Measurements from ENCODE around the gene ZMYND8. TPM values are rescaled to one million over a fixed set of nuclear protein-coding genes. Genes with fewer than 3 reads are reported as not detected.
A peak's percentile ranks its signal among the peaks of the same experiment; 100 is the strongest.

Gene ZMYND8
- total and polyA plus RNA-seq, 2 of the 8 experiments (the other 6 are each of a cell fraction or from before 2014, with no cell fraction given), result 50.5 to 163 TPM

- TF ChIP-seq RNF2 (IDR thresholded peaks at IDR 0.05; ENCODE audit: borderline replicate concordance, low read depth, low read length, missing control alignments, poor library complexity, severe bottlenecking) (no peak), YY1 (IDR thresholded peaks at IDR 0.05; ENCODE audit: low read depth, low read length) (no peak), ASH2L (IDR thresholded peaks at IDR 0.05; ENCODE audit: low read length) (no peak)
- Histone ChIP-seq H2BK20ac (ENCODE audit: low read length) (no peak overlapping the region), H3K9me3 (ENCODE audit: insufficient read depth in 2 of 2, low read depth in 1 of 2, low read length in 1 of 2) (no peaks in the 10 kb centered on the region), H3K27me3 (replicated peaks in 1 of 4; ENCODE audit: control insufficient read depth in 3 of 4, extremely low read depth in 1 of 4, insufficient read depth in 3 of 4, low read length in 3 of 4) (no peaks in the 10 kb centered on the region), H3K4me2 (ENCODE audit: insufficient read depth in 1 of 2, low read depth in 2 of 2, low read length in 2 of 2) (no peak overlapping the region), H2AFZ (ENCODE audit: low read length) (no peak overlapping the region), H3K56ac (replicated peaks; ENCODE audit: insufficient read length, low read depth, low read length) (no peak overlapping the region), H2BK15ac (ENCODE audit: low read length) (no peak overlapping the region), H2AK5ac (ENCODE audit: low read depth, low read length) (no peak overlapping the region), H3K4me3 (ENCODE audit: extremely low read depth in 1 of 4, insufficient read depth in 2 of 4, low read depth in 3 of 4, low read length in 4 of 4) (no peak overlapping the region), H3K18ac (ENCODE audit: extremely low read depth, low read length) (no peak overlapping the region), H3K36me3 (ENCODE audit: control insufficient read depth in 2 of 4, insufficient read depth in 4 of 4, low read length in 3 of 4) (peaks cover 34 to 81% (median 68%) of the 10 kb centered on the region in 4 experiments), H3K79me1 (ENCODE audit: low read depth, low read length) (peaks cover 7% of the 10 kb centered on the region; the same call in 1 of the 2 replicates), H3K14ac (ENCODE audit: insufficient read length) (no peak overlapping the region), H4K20me1 (replicated peaks in 1 of 2; ENCODE audit: control insufficient read depth in 1 of 2, insufficient read depth in 2 of 2, low read length in 2 of 2) (peaks cover 4 to 7% of the 10 kb centered on the region in 2 experiments), H3K79me2 (ENCODE audit: control insufficient read depth in 1 of 2, insufficient read depth in 2 of 2, low read length in 2 of 2) (peaks cover 0 to 30% of the 10 kb centered on the region in 2 experiments; a peak in 2 of 4 replicates), H3K27ac (ENCODE audit: low read depth, low read length) (no peak overlapping the region), H2BK120ac (replicated peaks; ENCODE audit: low read depth, low read length) (no peak overlapping the region), H4K91ac (replicated peaks; ENCODE audit: insufficient read length, low read length) (no peak overlapping the region), H2BK12ac (ENCODE audit: low read depth, low read length) (no peak overlapping the region), H3K4ac (replicated peaks; ENCODE audit: insufficient read length, low read depth, low read length) (no peak overlapping the region), H3K9ac (replicated peaks in 1 of 4; ENCODE audit: extremely low read depth in 1 of 4, low read depth in 3 of 4, low read length in 3 of 4) (no peak overlapping the region; a peak in 1 of 7 replicates), H2BK5ac (ENCODE audit: low read depth, low read length) (no peak overlapping the region), H4K5ac (ENCODE audit: insufficient read length, low read depth, low read length) (no peak overlapping the region), H4K8ac (ENCODE audit: extremely low read depth, insufficient read depth, low read length) (peak overlapping the region; percentile 59; the same call in 1 of the 2 replicates), H3K23ac (ENCODE audit: insufficient read length) (no peak overlapping the region), H3K23me2 (ENCODE audit: low read depth, low read length) (no peaks in the 10 kb centered on the region), H3K4me1 (replicated peaks in 1 of 4; ENCODE audit: control insufficient read depth in 3 of 4, insufficient read depth in 4 of 4, low read length in 3 of 4) (no peaks in the 10 kb centered on the region)
- POLR2A ChIA-PET (ENCODE audit: partially characterized antibody), result no interaction called here
- 96% methylated on average over 51 of the region's 51 CpGs; no CpG with 5 or more reads in 1 of the 2 experiments for WGBS, 2 experiments (ENCODE audit: extremely low coverage in 1 of 2, insufficient coverage in 1 of 2, insufficient read length in 1 of 2, insufficient replicate concordance in 2 of 2, low coverage in 1 of 2, low lambda C conversion rate in 2 of 2, missing lambda C conversion rate in 1 of 2)
- no peak for FAIRE-seq
- CTCF ChIA-PET (ENCODE audit: partially characterized antibody), result no interaction called here
- no peak for DNase-seq (ENCODE audit: low read depth in 1 of 2, low spot score in 2 of 2)
Observed at GRCh38 chr20:47238780-47239718, 117.5 kb downstream of the ZMYND8 start.

Measured in H1 (cell line).